ENCODE measurements around the gene IDH3G.
"Not testable (repeated sequence)": the region's sequence is repeated elsewhere in the genome, so short reads cannot be mapped to it uniquely, and the experiment has no call there.

IDH3G gene

DNA sequence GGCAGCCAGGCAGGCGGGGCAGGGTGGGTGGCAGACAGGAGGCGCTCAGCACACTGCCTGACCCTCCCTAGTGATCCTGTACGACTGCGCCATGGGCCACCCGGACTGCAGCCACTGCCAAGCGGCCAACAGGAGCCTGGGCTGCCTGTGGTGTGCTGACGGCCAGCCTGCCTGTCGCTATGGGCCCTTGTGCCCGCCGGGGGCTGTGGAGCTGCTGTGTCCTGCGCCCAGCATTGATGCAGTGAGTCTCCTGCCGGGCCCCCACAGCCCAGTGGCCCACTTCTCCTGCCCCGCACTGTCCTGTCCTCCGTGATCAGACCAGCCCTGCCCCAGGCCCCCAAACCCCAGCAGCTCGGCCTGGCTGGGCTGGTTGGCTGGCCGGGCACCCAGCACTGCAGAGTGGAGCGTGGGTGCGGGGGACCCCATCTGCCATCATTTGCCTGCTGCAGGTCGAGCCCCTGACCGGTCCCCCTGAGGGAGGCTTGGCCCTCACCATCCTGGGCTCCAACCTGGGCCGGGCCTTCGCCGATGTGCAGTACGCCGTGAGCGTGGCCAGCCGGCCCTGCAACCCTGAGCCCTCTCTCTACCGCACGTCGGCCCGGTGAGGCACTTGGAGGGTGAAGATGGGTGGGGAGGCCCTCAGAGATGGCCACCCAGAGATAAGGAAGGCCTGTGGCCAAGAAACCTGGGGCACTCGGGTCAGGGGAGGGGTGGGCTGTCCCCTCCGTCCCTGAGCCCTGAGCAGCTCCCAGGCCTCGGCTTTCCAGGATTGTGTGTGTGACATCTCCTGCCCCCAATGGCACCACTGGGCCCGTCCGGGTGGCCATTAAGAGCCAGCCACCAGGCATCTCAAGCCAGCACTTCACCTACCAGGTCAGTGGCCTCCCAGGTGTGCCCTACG is 22.5 kb downstream of the IDH3G start:
- DNase-seq = no peak

DNA sequence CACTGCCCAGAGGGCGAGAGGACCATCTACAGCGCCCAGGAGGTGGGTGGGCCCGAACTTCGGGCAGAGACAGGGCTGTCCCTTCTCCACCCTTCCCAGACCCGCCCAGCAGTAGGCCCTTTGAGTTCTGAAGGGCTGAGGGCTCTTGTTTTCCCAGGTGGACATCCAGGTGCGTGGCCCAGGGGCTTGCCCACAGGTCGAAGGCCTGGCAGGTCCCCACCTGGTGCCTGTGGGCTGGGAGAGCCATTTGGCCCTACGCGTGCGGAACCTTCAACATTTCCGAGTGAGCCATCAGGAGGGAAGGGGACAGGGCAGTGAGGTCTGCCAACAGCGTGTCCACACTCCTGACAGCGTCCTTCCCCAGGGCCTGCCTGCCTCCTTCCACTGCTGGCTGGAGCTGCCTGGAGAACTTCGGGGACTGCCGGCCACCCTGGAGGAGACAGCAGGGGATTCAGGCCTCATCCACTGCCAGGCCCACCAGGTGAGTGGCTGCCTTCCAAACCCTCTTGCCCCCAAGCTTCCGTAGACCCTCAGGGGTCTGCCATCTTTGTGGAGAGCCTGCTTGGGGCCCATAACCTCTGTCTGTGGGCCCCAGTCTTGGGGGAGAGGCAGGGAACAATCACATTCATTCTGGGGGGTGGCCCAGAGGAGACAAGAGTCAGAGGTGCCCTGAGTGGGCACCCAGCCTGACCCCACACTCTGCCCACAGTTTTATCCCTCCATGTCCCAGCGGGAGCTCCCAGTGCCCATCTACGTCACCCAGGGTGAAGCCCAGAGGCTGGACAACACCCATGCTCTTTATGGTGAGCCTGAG is 23.4 kb downstream of the IDH3G start:
- no peak for DNase-seq

DNA sequence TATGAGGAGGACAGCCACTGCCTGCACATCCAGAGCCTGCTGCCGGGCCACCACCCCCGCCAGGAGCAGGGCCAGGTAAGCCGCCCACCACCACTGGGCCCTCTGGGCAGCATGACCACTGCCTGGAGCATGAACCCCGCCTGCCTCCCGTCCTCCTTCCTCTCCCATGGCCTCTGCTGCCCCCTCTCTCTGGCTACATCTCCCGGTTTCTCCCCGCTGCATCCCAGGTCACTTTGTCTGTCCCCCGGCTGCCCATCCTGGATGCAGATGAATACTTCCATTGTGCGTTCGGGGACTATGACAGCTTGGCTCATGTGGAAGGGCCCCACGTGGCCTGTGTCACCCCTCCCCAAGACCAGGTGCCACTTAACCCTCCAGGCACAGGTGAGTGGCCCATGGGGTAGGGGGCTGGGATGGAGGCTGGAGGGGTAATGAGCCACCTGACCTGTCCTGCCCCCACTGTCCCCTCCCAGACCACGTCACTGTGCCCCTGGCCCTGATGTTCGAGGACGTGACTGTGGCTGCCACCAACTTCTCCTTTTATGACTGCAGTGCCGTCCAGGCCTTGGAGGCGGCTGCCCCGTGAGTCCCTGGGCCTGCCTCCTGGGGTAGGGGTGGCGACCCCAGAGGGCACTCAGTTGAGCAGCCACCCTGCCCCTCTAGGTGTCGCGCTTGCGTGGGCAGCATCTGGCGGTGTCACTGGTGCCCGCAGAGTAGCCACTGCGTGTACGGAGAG is 24.1 kb downstream of the IDH3G start:
- DNase-seq = no peak

DNA sequence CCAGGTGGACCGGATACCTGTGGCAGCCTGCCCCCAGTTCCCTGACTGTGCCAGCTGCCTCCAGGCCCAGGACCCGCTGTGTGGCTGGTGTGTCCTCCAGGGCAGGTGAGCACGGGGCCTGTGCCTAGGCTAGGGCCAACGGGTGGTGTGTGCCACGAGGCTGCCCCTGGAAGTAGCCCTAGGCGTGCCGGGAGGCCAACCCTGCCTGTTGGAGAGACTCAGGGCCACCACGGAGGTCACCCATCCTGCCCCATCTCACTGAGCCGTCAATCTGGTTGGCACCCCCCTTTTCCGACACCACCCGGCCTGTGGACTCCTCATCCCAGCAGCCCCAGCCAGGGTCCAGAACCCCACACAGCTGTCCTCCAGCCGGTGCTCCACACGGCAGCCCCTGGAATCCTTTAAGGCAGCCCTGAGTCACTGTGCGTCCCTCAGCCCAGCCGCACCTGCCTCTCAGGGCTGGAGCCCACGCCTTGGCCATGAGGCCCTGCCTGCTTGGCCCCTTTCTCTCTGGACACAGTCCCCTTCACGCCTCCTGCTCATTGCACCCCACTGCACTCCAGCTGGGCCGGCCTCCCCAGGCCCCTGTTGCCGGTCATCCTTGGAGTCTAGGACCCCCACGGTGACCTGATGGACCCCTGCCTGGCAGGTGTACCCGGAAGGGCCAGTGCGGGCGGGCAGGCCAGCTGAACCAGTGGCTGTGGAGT is 24.9 kb downstream of the IDH3G start:
- no peak for DNase-seq

DNA sequence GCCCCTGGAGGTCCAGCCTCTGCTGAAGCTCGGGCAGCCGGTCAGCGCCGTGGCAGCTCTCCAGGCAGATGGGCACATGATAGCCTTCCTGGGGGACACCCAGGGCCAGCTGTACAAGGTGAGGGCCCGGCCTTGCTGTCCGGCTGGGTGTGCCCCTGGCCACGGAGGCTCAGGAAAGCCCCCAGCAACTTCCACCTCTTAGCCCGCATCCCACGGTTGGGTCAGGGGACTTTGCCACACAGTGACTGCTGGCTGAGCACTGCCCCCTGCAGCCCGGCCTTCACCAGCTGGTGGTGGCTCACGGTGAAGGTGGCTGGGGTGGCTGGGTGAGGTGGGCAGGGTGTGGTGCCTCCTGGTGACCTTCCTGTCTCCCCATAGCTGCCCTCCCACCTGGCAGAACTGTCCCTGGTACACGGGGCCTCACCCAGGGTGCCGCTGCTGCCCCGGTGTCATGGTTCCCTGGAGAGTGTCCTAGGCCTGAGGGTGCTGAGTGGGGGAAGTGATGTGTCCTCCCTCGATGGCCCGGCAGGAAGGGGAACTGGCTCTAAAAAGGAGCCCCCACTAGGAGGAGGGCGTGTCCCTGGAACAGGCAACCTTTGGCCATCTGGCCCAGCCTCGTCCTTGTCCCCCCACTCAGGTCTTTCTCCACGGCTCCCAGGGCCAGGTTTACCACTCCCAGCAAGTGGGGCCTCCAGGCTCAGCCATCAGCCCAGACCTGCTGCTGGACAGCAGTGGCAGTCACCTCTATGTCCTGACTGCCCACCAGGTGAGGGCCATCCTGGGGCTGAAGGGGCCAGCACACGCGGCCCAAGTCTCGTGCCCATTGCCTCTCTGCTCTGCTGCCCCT is 25.6 kb downstream of the IDH3G start:
- DNase-seq = no peak

DNA sequence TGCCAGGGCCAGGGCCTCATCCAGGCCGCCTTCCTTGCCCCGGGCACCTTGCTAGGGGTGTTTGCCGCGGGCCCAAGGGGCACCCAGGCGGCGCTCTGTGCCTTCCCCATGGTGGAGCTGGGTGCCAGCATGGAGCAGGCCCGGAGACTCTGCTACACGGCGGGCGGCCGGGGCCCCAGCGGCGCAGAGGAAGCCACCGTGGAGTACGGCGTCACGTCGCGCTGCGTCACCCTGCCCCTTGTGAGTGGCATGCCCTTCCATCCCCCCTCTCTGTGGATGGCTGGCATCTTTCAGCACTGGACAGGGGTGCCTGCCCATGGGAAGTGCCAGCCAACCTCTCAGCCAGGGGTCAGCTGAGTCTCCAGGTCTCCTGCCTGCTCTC is 26.5 kb downstream of the IDH3G start:
- DNase-seq = no peak

DNA sequence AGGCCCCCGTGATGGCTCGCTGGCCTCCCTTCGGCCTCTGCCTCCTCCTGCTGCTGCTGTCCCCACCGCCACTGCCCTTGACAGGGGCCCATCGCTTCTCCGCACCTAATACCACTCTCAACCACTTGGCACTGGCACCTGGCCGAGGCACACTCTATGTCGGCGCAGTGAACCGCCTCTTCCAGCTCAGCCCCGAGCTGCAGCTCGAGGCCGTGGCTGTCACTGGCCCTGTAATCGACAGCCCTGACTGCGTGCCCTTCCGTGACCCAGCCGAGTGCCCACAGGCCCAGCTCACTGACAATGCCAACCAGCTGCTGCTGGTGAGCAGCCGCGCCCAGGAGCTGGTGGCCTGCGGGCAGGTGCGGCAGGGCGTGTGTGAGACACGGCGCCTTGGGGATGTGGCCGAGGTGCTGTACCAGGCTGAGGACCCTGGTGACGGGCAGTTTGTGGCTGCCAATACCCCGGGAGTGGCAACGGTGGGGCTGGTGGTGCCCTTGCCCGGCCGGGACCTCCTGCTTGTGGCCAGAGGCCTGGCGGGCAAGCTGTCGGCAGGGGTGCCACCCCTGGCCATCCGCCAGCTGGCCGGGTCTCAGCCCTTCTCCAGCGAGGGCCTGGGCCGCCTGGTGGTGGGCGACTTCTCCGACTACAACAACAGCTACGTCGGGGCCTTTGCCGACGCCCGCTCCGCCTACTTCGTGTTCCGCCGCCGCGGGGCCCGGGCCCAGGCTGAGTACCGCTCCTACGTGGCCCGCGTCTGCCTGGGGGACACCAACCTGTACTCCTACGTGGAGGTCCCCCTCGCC is 27.1 kb downstream of the IDH3G start:
- no peak for DNase-seq

DNA sequence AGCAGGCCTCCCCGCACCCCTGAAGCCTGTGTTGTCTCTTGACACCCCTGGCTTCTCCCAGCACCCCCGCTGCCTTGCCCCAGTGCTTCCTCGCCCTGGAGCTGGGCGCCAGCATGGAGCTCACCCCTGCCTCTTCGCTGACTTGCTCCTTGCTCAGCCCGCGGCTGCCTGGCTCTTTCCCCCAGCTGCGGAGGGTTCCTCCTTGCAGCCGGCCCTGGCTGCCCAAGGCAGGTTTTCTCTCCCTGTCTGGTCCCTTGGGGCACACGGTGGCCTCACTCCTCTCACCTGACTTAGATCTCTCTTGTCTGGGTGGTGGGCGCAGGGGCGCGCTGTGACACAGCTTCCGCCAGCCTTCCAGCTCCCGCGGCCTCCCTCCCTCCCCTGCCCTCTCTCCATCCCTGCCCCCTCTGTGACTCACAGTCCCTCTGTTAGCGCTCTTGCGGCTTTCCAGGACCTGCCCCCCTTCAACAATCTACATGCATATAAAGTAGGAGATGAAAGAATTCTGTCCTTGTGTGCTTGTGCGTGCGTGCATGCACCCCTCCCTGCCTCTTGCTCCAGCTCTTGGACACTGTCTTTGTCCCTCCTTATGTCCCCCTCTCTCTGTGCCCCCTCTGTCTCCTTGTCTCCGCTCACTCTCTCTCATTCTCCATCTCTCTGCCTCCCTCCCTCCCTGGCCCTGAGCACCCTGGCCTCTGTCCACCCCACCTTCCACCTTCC is 27.9 kb downstream of the IDH3G start:
- peak in 1 of 2 donors; percentile 14 for DNase-seq

DNA sequence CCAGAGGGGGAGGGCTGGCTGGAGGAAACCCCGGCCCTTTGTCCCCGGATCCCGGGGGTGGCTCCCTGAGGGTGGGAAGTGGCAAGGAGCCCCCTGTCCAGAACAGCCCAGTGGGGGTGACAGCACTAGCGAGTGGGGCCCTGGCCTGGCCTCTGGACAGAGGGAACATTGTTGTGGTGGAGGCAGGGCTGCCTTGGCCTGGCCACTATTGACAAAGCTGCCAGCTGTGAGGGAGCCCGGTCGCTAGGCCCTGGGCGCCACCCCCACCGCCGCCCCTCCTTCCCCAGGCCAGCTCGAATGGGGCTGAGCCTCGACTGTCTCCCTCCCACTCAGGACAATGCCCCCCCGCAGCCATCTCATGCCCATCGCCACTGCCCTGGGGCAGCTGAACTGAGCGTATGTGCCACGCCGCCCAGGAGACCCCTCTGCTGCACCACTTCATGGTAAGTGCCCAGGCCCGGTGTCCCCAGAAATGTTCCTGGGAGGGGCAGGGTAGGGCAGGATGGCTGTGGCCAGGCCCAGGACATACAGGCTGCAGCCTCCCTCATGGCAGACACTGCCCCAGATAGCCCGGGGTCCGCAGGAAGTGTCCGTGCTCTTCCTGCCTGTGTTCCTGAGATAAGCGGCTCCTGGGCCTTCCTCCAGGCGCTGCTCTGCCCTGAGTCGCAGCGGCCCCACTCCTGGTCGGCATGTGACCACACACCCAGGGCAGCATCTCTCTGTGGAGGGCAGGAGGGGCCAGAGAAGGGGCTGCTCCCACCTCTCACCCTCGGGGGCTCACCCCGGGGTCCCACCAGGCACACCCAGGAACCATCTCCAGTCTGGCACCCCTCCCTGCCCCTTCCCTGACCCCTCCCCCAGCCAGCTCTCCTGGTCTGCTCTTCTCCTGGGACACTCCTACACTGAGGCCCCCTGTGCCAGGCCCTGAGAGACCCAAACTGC is 28.8 kb downstream of the IDH3G start:
- DNase-seq = no peak

DNA sequence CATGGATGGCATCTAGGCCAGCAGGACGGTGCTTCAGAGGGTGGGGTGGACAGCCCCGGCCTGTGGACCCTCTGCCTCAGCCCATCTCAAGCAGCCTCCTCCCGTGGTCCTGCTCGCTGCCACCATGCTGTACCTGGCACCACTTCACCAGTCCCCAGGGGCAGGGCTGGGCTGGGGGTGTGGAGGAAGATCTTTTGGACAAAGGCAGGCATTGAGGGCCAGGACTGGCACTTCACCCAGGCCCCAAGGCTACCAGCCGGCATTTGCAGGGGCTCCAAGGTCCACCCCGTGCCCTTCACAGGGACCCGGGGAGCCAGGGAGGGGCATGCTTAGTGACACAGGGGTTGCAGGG is 29.4 kb downstream of the IDH3G start:
- DNase-seq = no peak

DNA sequence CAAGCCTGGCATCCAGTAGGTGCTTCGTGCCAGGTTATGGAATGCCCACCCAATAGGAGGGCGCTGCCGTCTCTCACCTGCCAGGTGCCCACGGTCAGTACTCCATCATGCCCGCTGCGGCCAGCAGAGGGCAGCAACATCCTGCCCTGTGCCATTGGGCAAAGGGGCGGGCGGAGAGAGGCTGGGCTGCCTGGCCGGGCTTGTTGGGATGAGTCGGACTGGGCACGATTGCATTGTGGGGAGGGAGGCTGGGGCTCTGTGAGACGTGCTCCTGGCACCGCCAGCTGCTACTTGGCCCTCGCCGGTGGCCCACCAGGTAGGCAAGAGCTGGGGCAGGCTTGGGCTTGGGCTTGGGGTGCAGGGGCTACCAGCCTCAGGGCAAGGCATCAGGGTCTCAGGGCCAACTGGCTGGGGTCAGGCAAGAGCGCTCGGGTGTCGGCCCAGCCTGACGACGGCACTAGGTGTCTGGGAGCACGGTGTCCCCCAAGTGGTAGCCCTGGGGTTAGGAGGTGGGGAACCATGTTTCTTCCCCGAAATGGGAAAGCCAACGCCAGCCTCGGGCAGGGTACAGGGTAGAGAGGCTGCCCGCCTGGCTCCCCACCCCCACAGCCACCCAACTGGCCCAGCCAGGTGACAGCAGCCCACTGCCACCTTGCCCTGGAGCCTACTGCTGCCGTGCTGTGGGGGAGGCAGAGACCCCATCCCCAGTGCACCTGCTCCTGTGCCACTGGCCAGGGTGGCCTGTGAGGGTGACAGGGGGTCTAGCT is 30.0 kb downstream of the IDH3G start, which contains the start of gene PLXNB3:
Gene PLXNB3 (plus strand): TSS at position 261 of the 767 bp plus-strand sequence. CDS start 1,287 bp downstream, outside the sequence.
- peak; percentile 43 to 69 for DNase-seq

DNA sequence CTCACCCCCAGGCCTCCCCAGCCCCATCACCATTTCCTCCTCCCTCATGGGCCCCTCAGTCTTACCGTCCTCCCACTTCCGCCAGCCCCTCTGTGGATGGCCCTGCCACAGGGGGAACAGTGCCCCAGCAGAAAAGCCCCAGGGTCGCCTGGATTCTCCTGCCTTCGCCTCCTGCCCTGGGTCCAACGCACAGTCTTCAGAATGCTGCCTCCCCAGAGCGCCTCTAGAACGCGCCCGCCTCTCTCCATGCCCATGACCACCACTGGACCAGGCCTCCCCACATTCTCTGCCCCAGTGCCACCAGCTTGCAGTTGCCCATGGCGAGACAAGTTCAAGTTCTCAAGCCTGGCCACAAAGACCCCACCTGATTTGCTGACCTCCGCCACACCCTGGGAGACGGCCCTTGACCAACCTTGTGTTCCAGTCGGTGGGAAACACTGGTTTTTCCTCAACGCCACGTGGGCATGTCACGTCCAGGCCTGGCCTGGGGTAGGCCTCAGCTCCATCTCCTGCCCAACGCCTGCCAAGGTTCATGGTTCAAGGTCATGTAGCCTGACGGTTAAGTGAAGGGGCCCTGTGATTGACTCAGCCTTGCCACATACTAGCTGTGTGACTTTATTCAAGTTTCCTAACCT is 30.8 kb downstream of the IDH3G start:
- DNase-seq = no peak

DNA sequence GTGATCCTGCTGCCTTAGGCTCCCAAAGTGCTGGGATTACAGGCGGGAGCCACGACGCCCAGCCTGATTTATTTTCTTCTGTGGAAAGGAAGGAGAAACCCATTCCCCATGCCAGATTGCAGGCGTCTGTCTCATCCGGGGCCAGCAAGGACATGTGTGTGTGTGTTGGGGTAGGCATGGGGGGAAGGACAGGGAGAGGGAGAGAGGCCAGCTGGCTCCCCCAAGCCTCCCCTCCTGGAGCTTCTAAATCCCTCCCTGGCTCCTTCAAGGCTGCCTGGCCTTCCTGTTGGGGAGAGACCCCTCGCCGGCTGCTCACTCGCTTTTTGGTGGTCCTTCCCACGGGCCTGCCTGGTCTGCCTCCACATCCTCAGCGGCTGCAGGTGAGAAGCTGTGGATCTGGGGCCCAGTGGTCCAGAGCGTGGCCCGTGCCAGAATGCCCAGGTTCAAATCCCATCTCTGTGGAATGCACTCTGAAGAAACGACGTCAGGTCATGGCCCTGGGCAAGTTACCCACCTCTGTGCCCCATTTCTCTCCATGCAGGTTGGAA is 31.5 kb downstream of the IDH3G start:
- no peak for DNase-seq

DNA sequence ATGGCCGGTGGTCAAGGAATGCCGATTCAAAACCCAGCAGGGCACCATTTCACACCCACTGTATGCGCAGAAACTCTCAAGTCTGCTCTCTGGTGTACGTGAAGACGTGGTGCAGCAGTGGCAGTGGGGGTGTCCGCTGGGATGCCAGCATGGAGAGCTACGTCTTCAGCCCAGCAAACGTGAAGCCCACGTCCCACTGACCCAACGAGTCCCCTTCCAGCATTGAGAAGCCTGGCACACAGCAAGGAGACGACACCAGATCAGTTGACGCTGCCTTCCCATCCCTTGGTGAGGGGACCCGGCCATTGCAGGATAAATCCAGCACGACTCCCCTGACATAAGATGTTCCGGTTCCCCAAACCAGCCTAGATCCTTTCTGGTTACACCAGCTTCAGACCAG is 32.3 kb downstream of the IDH3G start:
- no peak for DNase-seq

DNA sequence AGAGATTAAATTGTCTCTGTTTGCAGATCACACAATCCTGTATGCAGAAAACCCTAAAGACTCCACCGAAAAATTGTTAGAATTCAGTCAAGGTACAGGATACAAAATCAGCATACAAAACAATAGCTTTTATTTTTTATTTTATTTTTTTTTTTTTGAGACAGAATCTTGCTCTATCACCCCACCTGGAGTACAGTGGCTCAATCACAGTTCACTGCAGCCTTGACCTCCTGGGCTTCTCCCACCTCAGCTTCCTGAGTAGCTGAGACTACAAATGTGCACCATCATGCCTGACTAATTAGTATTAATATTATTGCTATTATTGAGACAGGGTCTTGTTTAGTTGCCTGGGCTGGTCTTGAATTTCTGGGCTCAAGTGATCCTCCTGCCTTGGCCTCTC is 39.0 kb downstream of the IDH3G start:
- DNase-seq = no peak

DNA sequence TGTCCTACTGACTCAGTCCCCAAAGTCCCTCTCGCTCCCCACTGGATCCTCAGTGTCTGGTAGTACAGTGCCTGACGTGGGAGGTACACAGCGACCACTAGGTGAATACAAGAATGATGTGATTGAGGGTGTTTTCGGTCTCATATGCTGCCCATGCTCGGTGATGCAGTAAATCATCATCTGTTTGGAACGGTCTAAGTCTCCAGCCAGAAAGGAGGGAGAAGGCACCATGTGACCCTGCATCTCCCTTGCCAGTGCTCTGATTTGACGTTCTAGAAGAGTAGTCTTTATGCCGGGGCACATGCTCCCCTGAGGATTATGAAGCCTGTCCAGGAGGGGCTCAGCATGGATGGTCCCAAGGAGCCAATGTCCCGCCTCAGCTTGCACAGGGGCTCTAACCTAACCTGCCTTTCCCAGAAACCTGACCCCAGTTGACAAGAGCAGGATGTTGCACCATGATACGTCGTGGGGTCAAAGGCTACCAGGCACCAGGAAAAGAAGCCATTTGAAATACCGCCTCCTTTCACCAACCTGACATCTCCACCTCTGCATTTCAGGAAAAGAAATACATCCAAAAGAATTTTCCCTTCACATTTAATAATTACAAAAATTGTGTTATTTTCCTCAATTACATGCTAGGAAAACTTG is 43.9 kb downstream of the IDH3G start:
- no peak for DNase-seq

DNA sequence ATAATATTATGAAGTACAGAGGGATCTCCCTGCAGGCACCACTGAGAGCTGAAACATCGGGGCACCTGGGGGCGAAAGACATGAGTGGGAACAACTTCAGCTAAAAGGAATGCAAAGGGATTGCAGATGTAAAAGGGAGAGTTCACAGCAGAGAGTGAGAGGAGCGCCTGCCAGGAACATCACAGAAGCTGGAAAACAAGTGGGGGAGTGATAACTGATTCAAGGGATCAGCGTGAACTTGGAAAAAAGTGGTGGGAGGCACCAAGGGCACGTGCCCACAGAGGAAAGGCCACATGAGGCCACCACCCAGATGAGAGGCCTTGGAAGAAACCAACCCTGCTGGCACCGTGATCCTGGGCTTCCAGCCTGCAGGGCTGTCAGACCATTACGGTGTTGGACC is 45.2 kb downstream of the IDH3G start:
- not testable (repeated sequence) for DNase-seq

Data from inflammatory macrophage treated with lipopolysaccharide for 1 hour (primary cell).